ENCODE data around the gene KCNH1.

DNA sequence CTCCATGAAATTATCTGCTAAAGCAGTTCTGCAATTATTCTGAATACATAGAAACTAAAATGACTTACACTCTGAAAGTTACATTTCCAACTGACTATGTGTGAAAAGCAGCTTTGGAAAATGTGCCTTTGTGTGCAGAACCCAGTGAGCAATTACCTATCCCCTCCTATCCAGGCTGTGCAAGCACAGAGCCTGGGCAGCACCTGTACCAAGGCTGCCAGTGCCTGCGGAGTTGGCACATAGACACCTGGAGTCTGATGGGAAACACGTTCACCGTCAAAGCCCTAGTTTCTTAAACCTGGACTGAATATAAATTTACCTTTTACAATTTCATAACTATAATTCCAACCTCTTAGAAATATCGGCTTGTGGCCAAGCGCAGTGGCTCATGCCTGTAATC lies 307.3 kb downstream of the KCNH1 start:
- TF ChIP-seq POLR2A (IDR thresholded peaks at IDR 0.05) (no peak), POLR2AphosphoS5 (IDR thresholded peaks at IDR 0.05) (no peak)
- TF ChIP-seq, protein P1, sequence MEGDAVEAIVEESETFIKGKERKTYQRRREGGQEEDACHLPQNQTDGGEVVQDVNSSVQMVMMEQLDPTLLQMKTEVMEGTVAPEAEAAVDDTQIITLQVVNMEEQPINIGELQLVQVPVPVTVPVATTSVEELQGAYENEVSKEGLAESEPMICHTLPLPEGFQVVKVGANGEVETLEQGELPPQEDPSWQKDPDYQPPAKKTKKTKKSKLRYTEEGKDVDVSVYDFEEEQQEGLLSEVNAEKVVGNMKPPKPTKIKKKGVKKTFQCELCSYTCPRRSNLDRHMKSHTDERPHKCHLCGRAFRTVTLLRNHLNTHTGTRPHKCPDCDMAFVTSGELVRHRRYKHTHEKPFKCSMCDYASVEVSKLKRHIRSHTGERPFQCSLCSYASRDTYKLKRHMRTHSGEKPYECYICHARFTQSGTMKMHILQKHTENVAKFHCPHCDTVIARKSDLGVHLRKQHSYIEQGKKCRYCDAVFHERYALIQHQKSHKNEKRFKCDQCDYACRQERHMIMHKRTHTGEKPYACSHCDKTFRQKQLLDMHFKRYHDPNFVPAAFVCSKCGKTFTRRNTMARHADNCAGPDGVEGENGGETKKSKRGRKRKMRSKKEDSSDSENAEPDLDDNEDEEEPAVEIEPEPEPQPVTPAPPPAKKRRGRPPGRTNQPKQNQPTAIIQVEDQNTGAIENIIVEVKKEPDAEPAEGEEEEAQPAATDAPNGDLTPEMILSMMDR (IDR thresholded peaks at IDR 0.05 in 8 of 11, conservative IDR thresholded peaks at IDR 0.05 in 3 of 11): no peak
